GM18909 (cell line): ENCODE measurements around the gene EOMES.

Experiments used
- ATAC-seq: cut with Tn5 transposase; IDR thresholded peaks from one replicate; pipeline ENCODE4 v1.9.1; 2021; ENCODE audit warnings: mild to moderate bottlenecking; ENCODE audit not compliant: unreplicated experiment, poor library complexity

EOMES gene

DNA sequence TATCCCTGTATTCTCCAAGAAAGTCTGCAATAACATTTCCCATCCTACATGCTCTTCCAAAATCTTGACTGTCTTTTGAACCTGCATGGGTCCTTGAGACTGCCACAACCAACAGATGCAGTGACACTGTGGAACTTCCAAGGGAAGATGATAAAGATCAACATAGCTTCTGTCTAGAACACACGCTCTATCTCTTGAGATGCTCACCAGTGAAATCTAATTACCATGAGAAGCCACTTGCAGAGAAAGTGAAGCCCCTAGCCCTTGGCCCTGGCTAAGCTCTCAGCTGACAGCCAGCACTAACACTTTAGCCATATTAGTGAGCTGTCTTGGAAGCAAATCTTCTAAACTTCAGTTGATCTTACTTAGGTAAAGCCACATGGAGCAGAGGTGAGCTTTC is 36.6 kb downstream of the EOMES start:
- ATAC-seq = no peak

DNA sequence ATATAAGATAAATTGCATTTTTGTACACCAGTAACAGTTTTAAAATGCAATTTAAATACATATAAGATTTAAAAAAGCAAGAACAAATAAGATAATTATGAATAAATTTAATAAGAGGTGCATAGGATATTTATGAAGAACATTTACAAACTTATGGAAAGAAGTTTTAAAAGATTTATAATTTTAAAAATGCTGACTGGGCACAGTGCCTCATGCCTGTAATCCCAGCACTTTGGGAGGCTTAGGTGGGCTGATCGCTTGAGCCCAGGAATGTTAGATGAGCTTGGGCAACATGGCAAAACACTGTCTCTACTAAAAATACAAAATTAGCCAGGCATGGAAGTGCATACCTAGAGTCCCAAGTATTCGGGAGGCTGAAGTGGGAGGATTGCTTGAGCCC is 37.8 kb downstream of the EOMES start:
- ATAC-seq = no peak

DNA sequence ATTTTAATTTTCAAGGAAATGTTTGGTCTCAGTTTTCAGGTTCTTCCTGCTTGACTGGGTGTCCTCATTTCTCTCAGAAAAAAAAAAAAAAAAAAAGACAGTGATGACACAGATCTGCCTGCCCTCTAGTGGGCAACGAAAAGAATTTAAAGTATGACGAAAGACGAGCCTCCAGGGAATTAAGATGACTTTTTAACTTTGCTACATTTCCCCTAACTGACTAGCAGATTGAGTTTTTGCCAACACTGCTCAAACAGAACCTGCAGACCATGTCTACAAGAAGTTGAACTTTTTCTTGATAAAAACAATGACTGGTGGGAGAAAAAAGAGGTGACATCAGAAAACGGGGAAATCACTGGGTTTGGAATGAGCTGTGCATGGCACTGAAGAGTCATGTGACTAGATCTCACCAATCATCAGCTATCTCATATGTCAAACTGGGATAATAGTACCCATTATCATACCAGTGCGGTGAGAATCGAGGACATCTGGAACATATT is 40.8 kb downstream of the EOMES start:
- peak; percentile 77 for ATAC-seq

DNA sequence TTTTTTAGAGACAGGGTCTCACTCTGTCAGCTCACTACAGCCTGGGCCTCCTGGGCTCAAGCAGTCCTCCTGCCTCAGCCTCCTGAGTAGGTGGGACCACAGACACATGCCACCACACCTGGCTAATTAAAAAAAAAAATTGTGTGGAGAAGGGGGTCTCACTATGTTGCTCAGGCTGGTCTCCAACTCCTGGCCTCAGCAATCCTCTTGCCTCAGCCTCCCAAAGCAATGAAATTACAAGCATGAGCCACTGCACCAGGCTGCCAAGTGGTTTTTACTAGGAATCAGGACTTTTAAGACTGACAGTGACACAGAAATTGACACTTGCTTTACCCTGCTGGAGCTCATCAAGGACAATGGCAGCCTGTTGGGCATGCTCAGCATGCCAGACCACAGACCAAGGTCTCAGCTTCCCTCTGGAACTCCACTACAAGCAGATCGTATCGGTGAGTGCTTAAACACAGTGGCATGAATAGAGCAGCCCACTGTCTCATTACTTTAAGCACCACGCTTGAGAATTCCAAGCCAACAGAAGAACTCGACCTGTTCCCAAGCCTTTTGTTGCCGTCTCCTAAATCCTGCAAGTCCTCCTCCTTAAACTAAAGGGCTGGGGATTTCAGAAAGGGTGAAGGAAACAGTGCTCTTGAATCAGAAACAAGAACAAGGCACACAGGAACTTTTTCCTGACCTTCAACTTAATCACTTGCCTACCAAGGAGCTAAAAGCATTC is 41.4 kb downstream of the EOMES start:
- peak; percentile 16 for ATAC-seq

DNA sequence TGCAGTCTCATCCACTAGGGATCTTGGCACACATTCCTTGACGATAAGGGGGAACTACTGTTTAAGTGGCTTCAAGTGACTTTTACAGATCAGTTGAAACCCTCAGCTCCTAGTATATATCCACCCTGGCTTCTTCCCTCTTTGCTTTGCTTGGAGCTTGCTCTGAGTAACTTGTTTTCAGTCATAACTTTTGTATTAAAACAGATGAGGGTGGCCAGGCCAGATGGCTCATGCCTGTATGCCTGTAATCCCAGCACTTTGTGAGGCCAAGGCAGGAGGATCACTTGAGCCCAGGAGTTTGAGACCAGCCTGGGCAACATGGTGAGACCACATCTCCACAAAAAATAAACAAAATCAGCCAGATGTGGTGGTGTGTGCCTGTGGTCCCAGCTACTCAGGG is 42.4 kb downstream of the EOMES start:
- no peak for ATAC-seq

DNA sequence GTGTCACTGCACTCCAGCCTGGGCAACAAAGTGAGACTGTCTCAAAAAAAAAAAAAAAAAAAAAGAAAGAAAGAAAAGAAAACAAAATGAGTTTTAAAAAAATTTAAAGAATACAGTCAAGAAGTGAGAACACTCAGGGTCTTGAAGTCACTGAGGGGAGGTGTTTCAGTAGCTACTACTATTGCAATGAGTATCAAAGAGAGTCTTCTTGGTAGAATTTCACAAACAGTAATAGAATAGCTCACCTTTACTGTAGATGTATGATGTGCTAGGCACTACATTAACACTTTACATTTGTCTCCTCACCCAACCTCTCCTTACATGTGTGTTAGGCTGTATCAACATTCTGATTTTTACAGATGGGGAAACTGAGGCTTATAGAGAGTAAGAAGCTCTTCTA is 43.9 kb downstream of the EOMES start:
- no peak for ATAC-seq

DNA sequence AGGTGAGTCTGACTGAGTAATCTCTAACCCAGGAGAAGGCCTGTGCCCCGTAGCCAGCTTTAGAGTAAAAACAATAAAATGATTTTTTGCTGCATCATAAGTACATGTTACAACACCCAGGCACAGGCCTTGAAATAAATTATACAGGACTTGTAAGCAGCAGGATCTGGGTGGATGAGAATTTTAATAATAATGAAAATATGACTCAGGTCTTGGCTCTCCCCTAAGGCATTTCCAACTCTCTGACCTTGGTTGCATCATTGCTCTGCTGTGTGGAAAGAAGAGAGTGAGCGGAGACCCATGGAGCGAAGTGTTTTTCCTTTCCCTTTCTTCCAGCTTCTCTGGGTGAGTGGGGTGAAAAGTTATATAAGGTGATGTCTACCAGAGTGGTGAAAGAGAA is 44.6 kb downstream of the EOMES start:
- no peak for ATAC-seq

DNA sequence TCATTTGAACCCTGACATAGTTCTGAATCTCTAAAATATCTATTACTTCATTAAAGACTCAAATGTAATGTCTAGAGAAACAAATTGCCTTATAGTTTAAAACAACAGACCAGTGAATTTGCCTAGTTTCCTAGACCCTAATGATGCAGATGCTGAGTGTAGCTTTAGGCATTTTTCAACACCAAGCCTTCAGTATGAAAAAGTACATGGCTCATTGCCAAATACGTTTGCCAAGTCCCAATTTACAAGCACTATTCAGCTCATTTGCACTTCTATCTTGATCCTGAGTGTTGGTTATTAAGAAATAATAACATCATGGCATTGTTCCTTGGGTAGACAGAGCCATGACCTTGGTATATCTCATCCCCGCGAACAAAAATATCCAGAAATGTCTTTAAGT is 46.8 kb downstream of the EOMES start:
- ATAC-seq = no peak

DNA sequence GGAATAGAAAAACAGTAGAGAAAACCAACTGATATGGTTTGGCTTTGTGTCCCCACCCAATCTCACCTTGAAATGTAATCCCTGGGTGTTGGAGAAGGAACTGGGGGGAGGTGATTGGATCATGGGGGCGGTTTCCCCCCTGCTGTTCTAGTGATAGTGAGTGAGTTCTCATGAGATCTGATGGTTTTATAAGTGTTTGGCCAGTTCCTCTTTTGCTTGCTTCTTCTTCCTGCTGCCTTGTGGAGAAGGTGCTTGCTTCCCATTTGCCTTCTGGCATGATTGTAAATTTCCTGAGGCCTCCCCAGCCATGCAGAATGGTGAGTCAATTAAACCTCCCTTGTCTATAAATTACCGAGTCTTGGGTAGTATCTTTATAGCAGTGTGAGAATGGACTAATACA is 48.4 kb downstream of the EOMES start:
- no peak for ATAC-seq

DNA sequence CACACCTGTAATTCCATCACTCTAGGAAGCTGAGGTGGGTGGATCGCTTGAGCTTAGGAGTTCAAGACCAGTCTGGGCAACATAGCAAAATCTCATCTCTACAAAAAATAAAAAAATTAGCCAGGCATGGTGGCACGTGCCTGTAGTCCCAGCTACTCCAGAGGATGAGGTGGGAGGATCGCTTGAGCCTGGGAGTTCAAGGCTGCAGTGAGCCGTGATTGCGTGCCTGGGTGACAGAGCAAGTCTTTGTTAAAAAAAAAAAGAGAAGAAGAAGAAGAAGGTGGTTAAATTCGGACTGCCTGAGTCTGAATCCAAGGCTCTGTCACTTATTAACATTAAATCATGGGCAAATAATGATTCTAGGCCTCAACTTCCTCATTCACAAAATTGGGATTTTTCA is 51.0 kb downstream of the EOMES start:
- no peak for ATAC-seq

DNA sequence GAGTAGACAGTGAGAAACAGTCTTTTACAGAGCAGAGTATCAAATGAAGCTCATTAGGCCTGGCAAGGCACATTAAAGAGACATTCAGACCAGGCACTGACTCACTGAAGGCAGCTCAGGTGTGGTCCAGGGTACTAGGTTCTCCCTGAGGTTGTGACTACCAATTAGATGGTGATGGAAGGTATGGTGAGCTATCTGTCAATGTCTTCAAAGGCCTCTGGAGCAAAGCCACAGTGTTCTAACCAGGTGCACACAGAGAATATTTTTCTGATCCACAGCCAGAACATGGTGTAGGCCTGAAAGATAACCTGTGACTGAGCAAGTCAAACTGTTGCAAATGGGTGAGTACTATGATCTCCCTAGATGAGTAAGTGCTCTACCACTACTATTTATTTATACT is 51.5 kb downstream of the EOMES start:
- ATAC-seq = no peak

DNA sequence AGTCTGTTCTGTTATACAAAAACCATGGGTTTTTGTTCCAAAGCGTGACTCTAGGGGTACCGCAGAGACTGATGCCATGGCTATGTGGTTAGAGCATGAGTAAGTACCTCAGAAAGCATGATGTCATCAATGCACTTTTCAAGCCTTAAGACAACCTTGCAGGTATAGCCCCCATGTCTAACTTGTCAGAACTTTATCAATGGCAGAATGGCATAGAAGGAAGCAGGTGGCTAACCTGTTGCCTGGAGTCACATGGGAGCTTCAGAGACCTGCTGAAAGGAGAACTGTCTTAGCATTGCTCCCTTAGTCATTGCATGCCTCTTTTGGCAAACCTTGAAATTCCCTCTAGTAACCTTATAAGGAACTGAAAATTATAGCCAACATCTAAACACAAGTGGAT is 52.5 kb downstream of the EOMES start:
- ATAC-seq = peak; percentile 38

DNA sequence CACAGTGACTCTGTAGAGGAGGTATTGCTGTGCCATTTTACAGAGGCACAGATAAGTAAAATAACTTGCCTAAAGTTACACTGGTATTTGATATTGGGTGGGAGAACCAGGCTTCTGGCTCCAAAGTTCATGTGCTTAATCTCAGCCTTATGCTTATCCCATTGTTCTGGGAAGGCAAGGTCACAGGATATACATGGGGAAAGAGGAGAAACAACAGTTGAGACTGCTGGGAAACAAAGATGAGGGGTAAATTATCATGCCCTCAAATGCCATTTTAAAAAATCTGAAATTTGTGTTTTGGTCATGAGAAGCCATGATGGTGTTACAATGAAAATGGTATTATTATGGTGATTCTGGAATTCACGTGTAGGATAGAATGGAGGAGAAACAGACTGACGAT is 54.4 kb downstream of the EOMES start:
- ATAC-seq = no peak

DNA sequence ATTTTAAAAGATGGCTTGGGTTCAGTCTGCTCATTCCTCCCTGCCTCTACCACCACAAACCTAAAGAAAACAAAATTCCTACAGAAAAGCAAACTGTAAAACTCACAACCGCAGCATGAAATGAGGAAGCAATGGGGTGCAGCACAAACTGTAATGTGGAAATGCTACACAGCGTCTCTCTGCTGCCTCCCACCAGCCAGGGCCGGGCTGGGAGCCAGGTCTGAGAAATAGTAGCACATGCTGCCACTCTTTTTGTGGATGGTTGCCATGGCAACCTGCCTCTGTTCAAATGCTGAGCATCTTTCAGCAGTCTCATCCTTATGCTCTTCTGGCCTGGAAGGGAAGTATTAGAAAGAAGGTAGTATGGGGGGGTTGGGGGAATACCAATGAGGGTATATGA is 55.4 kb downstream of the EOMES start:
- peak; percentile 41 for ATAC-seq

DNA sequence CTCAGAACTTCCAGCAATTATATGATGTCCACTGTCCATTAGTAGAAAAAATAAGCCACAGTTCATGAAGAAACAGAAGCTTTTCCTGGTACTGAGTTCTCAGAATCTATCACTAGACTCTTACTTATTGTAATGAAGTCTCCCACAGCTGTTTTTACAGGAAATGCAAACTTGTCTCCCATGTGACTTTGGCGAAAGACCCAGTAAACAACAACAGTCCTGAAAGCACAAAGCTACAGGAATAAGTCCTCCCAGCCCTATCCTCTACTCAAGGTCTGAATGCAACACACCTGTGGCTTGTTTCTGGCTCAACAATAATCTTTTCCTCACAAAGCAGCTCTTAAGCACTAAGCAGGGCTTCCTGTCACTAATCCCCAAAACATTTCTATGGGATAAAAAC is 55.9 kb downstream of the EOMES start:
- peak; percentile 45 for ATAC-seq
